Naive thymus-derived CD4-positive, alpha-beta T cell (primary cell): ENCODE results near the gene PTPRA. TPM values are rescaled to one million over a fixed set of nuclear protein-coding genes. Genes with fewer than 3 reads are reported as not detected.
A peak's percentile ranks its signal among the peaks of the same experiment; 100 is the strongest.
"Not testable (repeated sequence)": the region's sequence is repeated elsewhere in the genome, so short reads cannot be mapped to it uniquely, and the experiment has no call there.

ENCODE experiments used
- ATAC-seq: fragments of 150-1000 bp; cut with Tn5 transposase; 2 replicates; pipeline ENCODE4 v1.10.0; 2021; ENCODE audit warnings: mild to moderate bottlenecking, moderate library complexity
- CTCF ChIA-PET: fragments of 350-600 bp; sonication (Branson Sonifier 250); formaldehyde crosslinking; loops from one replicate; lab custom pipeline; 2021; ENCODE audit warnings: antibody characterized with exemption; lab: Charles Lee
- POLR2A ChIA-PET: fragments of 350-600 bp; sonication (Branson Sonifier 250); formaldehyde crosslinking; loops from one replicate; lab custom pipeline; 2021; ENCODE audit warnings: antibody characterized with exemption, inconsistent platforms; lab: Charles Lee
- DNase-seq, 9 donors: peaks; one replicate each; pipeline versions ENCODE4 v3.0.0 to v3.0.0-alpha.2; 2020 to 2022; ENCODE audit warnings: mixed read lengths in 1 of 9
- H3K27ac ChIP-seq: one replicate; pipeline ENCODE4 v1.7.0; 2013; ENCODE audit warnings: mild to moderate bottlenecking, low read depth, low read length, moderate library complexity
- H3K27me3 ChIP-seq, 2 donors: one replicate each; pipeline ENCODE4 v1.7.0; 2013; ENCODE audit warnings: low read length in 2 of 2, mild to moderate bottlenecking in 2 of 2, moderate library complexity in 2 of 2; ENCODE audit not compliant: control insufficient read depth in 2 of 2, insufficient read depth in 2 of 2
- H3K36me3 ChIP-seq, 3 experiments: 1 replicate in 2 of 3; 2 replicates in 1 of 3; pipeline ENCODE4 v1.7.0; 2013; ENCODE audit warnings: low read length in 3 of 3, mild to moderate bottlenecking in 3 of 3, moderate library complexity in 1 of 3; ENCODE audit not compliant: insufficient read depth in 3 of 3, control insufficient read depth in 2 of 3
- H3K4me1 ChIP-seq, 2 donors: one replicate each; pipeline ENCODE4 v1.7.0; 2013; ENCODE audit warnings: low read length in 2 of 2, mild to moderate bottlenecking in 2 of 2, moderate library complexity in 1 of 2; ENCODE audit not compliant: control insufficient read depth in 2 of 2, insufficient read depth in 2 of 2
- H3K4me3 ChIP-seq: 2 replicates; pipeline ENCODE4 v1.7.0; 2013; ENCODE audit warnings: mild to moderate bottlenecking, low read length
- H3K9me3 ChIP-seq, 3 experiments: 1 replicate in 2 of 3; 2 replicates in 1 of 3; pipeline ENCODE4 v1.7.0; 2013; ENCODE audit warnings: low read length in 3 of 3; ENCODE audit not compliant: control insufficient read depth in 2 of 3
- H3K27ac Mint-ChIP-seq, 9 donors: one replicate each; pipeline ENCODE4 v1.8.0; 2020 to 2022; ENCODE audit warnings: mixed read lengths in 9 of 9, mild to moderate bottlenecking in 8 of 9, moderate library complexity in 5 of 9, inconsistent platforms in 2 of 9
- H3K27me3 Mint-ChIP-seq, 5 donors: one replicate each; pipeline ENCODE4 v1.8.0; 2021 to 2022; ENCODE audit warnings: mixed read lengths in 5 of 5, mild to moderate bottlenecking in 1 of 5
- H3K36me3 Mint-ChIP-seq, 5 donors: one replicate each; pipeline ENCODE4 v1.8.0; 2020 to 2022; ENCODE audit warnings: mixed read lengths in 5 of 5, mild to moderate bottlenecking in 3 of 5, inconsistent platforms in 1 of 5
- H3K4me1 Mint-ChIP-seq, 7 donors: one replicate each; pipeline ENCODE4 v1.8.0; 2020 to 2022; ENCODE audit warnings: mixed read lengths in 7 of 7, mild to moderate bottlenecking in 3 of 7, inconsistent platforms in 1 of 7
- H3K4me3 Mint-ChIP-seq, 10 donors: one replicate each; pipeline ENCODE4 v1.8.0; 2020 to 2022; ENCODE audit warnings: mild to moderate bottlenecking in 10 of 10, mixed read lengths in 10 of 10, moderate library complexity in 6 of 10, inconsistent platforms in 2 of 10
- H3K9me3 Mint-ChIP-seq, 11 donors: one replicate each; pipeline ENCODE4 v1.8.0; 2020 to 2022; ENCODE audit warnings: mixed read lengths in 11 of 11, mild to moderate bottlenecking in 4 of 11, inconsistent platforms in 1 of 11, moderate library complexity in 1 of 11
- intact Hi-C, 2 donors: fragments of 100-400 bp; cut with micrococcal nuclease; formaldehyde crosslinking; loops; one replicate each; pipeline ENCODE4 v1.15.1; 2023
- polyA plus RNA-seq, 2 donors: library from polyadenylated mRNA; unstranded; fragments of 300-500 nt; fragmentation: Illumina TruSeq; gene quantifications; one replicate each; pipeline ENCODE4 v1.2.3, GENCODE V29; 2021
- total RNA-seq, 6 experiments: library from RNA in 5 of 6; stranded (reverse) in 5 of 6; gene quantifications; 1 replicate in 5 of 6; 2 replicates in 1 of 6; pipeline ENCODE4 v1.2.3 and lab custom pipeline; 2021 to 2026

The PTPRA gene, protein sequence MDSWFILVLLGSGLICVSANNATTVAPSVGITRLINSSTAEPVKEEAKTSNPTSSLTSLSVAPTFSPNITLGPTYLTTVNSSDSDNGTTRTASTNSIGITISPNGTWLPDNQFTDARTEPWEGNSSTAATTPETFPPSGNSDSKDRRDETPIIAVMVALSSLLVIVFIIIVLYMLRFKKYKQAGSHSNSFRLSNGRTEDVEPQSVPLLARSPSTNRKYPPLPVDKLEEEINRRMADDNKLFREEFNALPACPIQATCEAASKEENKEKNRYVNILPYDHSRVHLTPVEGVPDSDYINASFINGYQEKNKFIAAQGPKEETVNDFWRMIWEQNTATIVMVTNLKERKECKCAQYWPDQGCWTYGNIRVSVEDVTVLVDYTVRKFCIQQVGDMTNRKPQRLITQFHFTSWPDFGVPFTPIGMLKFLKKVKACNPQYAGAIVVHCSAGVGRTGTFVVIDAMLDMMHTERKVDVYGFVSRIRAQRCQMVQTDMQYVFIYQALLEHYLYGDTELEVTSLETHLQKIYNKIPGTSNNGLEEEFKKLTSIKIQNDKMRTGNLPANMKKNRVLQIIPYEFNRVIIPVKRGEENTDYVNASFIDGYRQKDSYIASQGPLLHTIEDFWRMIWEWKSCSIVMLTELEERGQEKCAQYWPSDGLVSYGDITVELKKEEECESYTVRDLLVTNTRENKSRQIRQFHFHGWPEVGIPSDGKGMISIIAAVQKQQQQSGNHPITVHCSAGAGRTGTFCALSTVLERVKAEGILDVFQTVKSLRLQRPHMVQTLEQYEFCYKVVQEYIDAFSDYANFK
- total RNA-seq (10 to 100 TPM; 68.0 to 86.6 (median 81.2) TPM), polyA plus RNA-seq (10 to 100 TPM; 27.5 to 41.7 TPM), total RNA-seq (lab: John Stamatoyannopoulos, UW) (123 reads per million, percentile 88 among the genes with 10 or more reads in this experiment)

DNA sequence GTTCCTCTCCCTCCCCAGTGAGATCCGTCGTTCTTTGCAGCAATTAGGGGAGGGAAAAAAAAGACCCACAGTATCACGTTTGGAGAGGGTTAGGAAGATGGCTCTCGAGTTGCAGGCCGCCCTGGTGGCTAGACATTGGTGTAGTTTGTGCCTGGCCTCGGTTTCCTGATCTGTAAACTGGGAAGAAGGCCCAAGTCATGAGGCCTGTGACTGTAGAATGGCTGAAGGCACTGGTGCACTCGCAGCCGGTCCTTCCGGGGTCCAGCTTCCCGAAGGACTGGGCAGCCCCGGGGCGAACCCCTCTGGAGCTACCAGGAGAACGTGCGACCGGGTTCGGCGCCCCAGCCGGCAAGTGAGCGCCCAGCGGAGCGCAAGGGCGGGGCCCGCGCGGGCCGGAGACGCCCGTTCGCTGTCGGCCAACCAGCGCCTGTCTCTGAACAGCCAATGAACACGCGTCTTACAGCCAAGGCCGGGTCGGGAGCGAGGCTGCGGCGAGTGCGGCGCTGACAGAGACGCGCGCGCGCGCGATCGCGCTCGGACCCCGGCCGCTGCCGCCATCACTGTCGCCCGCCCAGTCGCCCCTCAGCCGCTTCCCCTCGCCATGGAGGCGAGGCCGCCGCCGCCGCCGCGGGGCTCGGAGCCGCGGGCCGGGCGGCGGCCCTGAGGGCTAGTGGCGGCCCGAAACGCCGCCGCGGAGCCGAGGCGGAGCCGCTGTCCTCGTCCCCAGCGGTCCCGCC is at the start of gene PTPRA:
TSS of gene PTPRA (plus strand) at position 472 of the 737 bp plus-strand sequence. CDS start 90,797 bp downstream, outside the sequence.
- no peaks in the 10 kb centered on the region for H3K27me3 ChIP-seq
- intact Hi-C loops: loop anchor here (1.0 to 10.0 kb wide), 13 partner anchors 33 to 535 kb away; partner anchors contain the start of genes NOP56 (in 2 of the 2), PCED1A (in 2 of the 2), VPS16 (in 2 of the 2) and FASTKD5 (in 1 of the 2)
- H3K4me1 ChIP-seq: peaks cover 25% of the 10 kb centered on the region in 2 donors
- DNase-seq: peak; percentile 80 to 91 (median 88)
- H3K9me3 Mint-ChIP-seq: no peaks in the 10 kb centered on the region
- peak within 1 kb of the TSS; percentile 83 to 95 (median 90) for H3K27ac Mint-ChIP-seq
- peaks cover 31 to 47% (median 42%) of the 10 kb centered on the region in 7 donors for H3K4me1 Mint-ChIP-seq
- H3K27me3 Mint-ChIP-seq: no peaks in the 10 kb centered on the region
- peaks cover 0 to 15% (median 0%) of the 10 kb centered on the region in 5 donors for H3K36me3 Mint-ChIP-seq
- peak; percentile 96 for ATAC-seq
- no peaks in the 10 kb centered on the region for H3K36me3 ChIP-seq
- H3K9me3 ChIP-seq: no peaks in the 10 kb centered on the region
- H3K4me3 Mint-ChIP-seq: peak within 1 kb of the TSS; percentile 84 to 96 (median 94)
- ChIA-PET CTCF (interaction anchor here (0.6 to 1.4 kb wide), 3 partner anchors 14 to 128 kb away, joined by 3 to 5 read pairs (median 4); no protein-coding TSS in a partner anchor), POLR2A (interaction anchor here (0.6 to 1.5 kb wide), 7 partner anchors 11 to 221 kb away, joined by 3 to 15 read pairs (median 4); partner anchors contain the start of genes IDH3B, NOP56, PCED1A and VPS16)
- H3K4me3 ChIP-seq: peak within 1 kb of the TSS; percentile 80
- H3K27ac ChIP-seq: peak within 1 kb of the TSS; percentile 71

DNA sequence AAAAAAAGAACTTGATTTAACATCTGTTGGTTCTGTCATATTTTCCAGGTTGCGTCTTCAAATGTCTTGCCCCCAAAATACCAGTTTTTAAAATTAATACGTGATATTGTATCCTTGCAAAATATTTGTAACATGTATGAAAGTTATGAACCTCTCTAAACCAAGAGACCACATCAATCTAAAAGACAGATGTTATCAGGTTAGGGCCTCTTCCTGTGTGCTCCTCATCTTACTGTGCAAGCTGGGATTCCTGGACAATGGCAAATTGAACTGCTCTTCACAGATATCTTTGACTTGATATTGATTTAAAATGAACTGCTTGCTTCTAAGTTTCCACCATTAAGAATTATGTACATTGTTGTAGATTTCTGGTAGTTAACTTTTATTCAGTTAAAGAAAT is 47.5 kb upstream of the PTPRA start:
- peak overlapping the region in 9 of 10 donors; percentile 35 to 82 (median 71) for H3K4me3 Mint-ChIP-seq
- ATAC-seq: no peak
- no peak overlapping the region for H3K27ac ChIP-seq
- no peak overlapping the region for H3K4me3 ChIP-seq
- peaks cover 0 to 55% (median 24%) of the 10 kb centered on the region in 5 donors for H3K27me3 Mint-ChIP-seq
- ChIA-PET POLR2A (interaction anchor here (0.7 to 2.8 kb wide), 2 partner anchors 14 to 505 kb away, joined by 3 to 15 read pairs; partner anchors contain the start of genes PCED1A and VPS16), CTCF (no interaction called here)
- H3K27ac Mint-ChIP-seq: peak overlapping the region in 3 of 9 donors; percentile 27 to 62 (median 49)
- no peaks in the 10 kb centered on the region for H3K9me3 ChIP-seq
- intact Hi-C loops: loop anchor here in 1 of 2 donors (10.0 kb wide), 1 partner anchor 49 kb away; the partner anchor contains the start of gene PTPRA
- DNase-seq: peak in 5 of 9 donors; percentile 11 to 28 (median 22)
- peaks cover 14 to 18% of the 10 kb centered on the region in 2 donors for H3K4me1 ChIP-seq
- peaks cover 0 to 3% (median 0%) of the 10 kb centered on the region in 11 donors for H3K9me3 Mint-ChIP-seq
- no peaks in the 10 kb centered on the region for H3K27me3 ChIP-seq
- no peaks in the 10 kb centered on the region for H3K36me3 ChIP-seq
- H3K4me1 Mint-ChIP-seq: peaks cover 17 to 30% (median 25%) of the 10 kb centered on the region in 7 donors
- peaks cover 0 to 4% (median 0%) of the 10 kb centered on the region in 5 donors for H3K36me3 Mint-ChIP-seq

DNA sequence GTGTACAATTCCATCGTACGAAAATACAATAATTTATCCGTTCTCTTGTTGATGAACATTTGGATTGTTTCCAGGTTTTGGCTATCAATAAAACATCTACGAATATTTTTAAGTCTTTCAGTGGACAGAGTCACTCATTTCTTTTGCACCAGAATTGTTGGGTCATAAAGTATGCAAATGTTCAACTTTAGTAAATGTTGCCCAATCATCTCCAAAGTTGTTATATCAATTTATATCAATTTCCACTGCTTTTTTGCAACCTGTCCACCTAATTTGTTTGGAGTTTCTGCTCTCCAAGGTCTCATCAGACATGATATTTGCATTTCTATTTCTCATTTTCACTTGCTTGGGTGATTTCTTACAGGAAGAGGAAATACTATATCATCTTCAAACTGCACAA is 46.6 kb upstream of the PTPRA start:
- H3K27me3 Mint-ChIP-seq: peaks cover 0 to 51% (median 19%) of the 10 kb centered on the region in 5 donors
- H3K4me3 ChIP-seq: no peak overlapping the region
- CTCF ChIA-PET: no interaction called here
- intact Hi-C loops: loop anchor here in 1 of 2 donors (10.0 kb wide), 1 partner anchor 48 kb away; the partner anchor contains the start of gene PTPRA
- H3K27ac Mint-ChIP-seq: no peak overlapping the region
- peaks cover 11 to 16% of the 10 kb centered on the region in 2 donors for H3K4me1 ChIP-seq
- POLR2A ChIA-PET: interaction anchor here (0.7 to 2.8 kb wide), 2 partner anchors 13 to 47 kb away, joined by 3 to 15 read pairs; partner anchors contain the start of genes PCED1A, PTPRA and VPS16
- H3K4me3 Mint-ChIP-seq: peak overlapping the region in 6 of 10 donors; percentile 18 to 82 (median 52)
- H3K36me3 ChIP-seq: no peaks in the 10 kb centered on the region
- H3K9me3 ChIP-seq: no peaks in the 10 kb centered on the region
- H3K4me1 Mint-ChIP-seq: peaks cover 13 to 26% (median 22%) of the 10 kb centered on the region in 7 donors
- peaks cover 0 to 3% (median 0%) of the 10 kb centered on the region in 11 donors for H3K9me3 Mint-ChIP-seq
- no peak for DNase-seq
- no peak for ATAC-seq
- H3K36me3 Mint-ChIP-seq: peaks cover 0 to 4% (median 0%) of the 10 kb centered on the region in 5 donors
- H3K27ac ChIP-seq: no peak overlapping the region
- H3K27me3 ChIP-seq: no peaks in the 10 kb centered on the region

DNA sequence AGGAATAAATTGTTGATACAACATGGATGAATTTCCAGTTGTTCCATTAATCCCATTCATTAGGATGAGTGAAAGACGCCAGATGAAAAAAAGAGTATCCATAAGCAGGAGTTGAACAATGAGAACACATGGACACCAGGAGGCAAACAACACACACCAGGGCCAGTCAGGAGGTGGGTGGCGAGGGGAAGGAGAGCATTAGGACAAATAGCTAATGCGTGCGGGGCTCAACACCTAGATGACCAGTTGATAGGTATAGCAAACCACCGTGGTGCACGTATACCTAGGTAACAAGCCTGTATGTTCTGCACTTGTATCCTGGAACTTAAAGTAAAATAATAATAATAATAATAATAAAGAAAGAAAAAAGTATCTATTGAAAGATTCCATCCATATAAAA is 43.9 kb upstream of the PTPRA start:
- Mint-ChIP-seq H3K27ac (no peak overlapping the region), H3K4me3 (no peak overlapping the region), H3K4me1 (peaks cover 7 to 19% (median 18%) of the 10 kb centered on the region in 7 donors), H3K36me3 (peaks cover 0 to 4% (median 0%) of the 10 kb centered on the region in 5 donors), H3K27me3 (peaks cover 0 to 47% (median 17%) of the 10 kb centered on the region in 5 donors), H3K9me3 (peaks cover 0 to 3% (median 0%) of the 10 kb centered on the region in 11 donors)
- Histone ChIP-seq H3K4me3 (no peak overlapping the region), H3K9me3 (no peaks in the 10 kb centered on the region), H3K27ac (no peak overlapping the region), H3K27me3 (no peaks in the 10 kb centered on the region), H3K36me3 (no peaks in the 10 kb centered on the region), H3K4me1 (peaks cover 9 to 14% of the 10 kb centered on the region in 2 donors)
- ChIA-PET POLR2A (no interaction called here), CTCF (no interaction called here)
- ATAC-seq (no peak), DNase-seq (no peak)
- intact Hi-C loops: loop anchor here in 1 of 2 donors (10.0 kb wide), 1 partner anchor 45 kb away; the partner anchor contains the start of gene PTPRA

DNA sequence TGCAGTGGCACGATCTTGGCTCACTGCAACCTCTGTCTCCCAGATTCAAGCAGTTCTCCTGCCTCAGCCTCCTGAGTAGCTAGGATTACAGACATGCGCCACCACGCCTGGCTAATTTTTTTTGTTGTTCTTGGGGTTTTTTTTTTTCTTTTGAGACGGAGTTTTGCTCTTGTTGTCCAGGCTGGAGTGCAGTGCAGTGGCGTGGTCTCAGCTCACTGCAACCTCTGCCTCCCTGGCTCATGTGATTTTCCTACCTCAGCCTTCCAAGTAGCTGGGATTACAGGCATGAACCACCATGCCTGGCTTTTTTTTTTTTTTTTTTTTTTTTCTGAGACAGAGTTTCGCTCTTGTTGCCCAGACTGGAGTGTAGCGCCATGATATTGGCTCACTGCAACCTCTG is 42.1 kb upstream of the PTPRA start:
- peaks cover 0 to 41% (median 10%) of the 10 kb centered on the region in 5 donors for H3K27me3 Mint-ChIP-seq
- CTCF ChIA-PET, H3K27ac ChIP-seq, H3K36me3 ChIP-seq, H3K4me1 ChIP-seq, ATAC-seq, H3K4me3 Mint-ChIP-seq, H3K27me3 ChIP-seq, H3K4me3 ChIP-seq, H3K9me3 Mint-ChIP-seq, DNase-seq, H3K9me3 ChIP-seq, H3K27ac Mint-ChIP-seq, intact Hi-C loops: not testable (repeated sequence)
- H3K36me3 Mint-ChIP-seq: peaks cover 0 to 13% (median 0%) of the 10 kb centered on the region in 5 donors
- H3K4me1 Mint-ChIP-seq: peaks cover 2 to 12% (median 11%) of the 10 kb centered on the region in 7 donors
- POLR2A ChIA-PET: interaction anchor here (1.7 kb wide), 1 partner anchor 8 kb away, joined by 10 read pairs; the partner anchor contains the start of genes PCED1A and VPS16
